Measurements from ENCODE around the gene MCIDAS. TPM values are rescaled to one million over a fixed set of nuclear protein-coding genes. Genes with fewer than 3 reads are reported as not detected.

The MCIDAS gene
- total and polyA plus RNA-seq, 10 of the 15 experiments (the other 5 are each of a cell fraction or from before 2014, with no cell fraction given) = not detected

DNA sequence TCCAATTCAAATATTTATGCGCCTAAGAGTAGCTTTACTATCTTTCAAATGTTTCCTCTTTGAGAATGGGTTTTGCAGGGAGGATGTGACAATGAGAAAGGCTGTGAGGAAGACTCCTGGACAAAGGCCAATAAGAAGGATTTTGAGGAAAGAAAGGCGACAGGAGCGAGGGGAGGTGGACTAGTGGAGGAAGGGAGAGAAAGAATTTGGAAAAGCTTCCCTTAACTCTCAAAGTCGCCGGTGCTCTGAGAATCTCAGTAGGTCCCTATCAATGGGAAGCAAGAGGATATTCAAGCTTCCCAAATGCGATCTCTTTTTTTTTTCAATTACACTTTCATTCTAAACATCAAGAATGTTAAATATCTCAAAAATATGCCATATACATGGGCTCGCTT lies 51.3 kb downstream of the MCIDAS start:
- Histone ChIP-seq H3K27me3 (replicated peaks in 1 of 2; ENCODE audit: control insufficient read depth in 2 of 2, insufficient read depth in 2 of 2, low read length in 1 of 2) (peaks cover 3 to 21% of the 10 kb centered on the region in 2 experiments; a peak in 3 of 4 replicates), H3K4me1 (ENCODE audit: control insufficient read depth, insufficient read depth, low read length) (peaks cover 9% of the 10 kb centered on the region), H3K79me2 (ENCODE audit: control insufficient read depth, insufficient read depth, low read length) (no peaks in the 10 kb centered on the region), H3K9ac (ENCODE audit: control insufficient read depth, insufficient read depth, low read length) (no peak overlapping the region), H3K36me3 (ENCODE audit: control insufficient read depth in 2 of 2, insufficient read depth in 2 of 2, low read length in 1 of 2) (no peaks in the 10 kb centered on the region), H4K20me1 (ENCODE audit: control insufficient read depth, insufficient read depth) (no peaks in the 10 kb centered on the region), H3K4me3 (no peak overlapping the region), H2AFZ (ENCODE audit: control insufficient read depth, low read depth, low read length) (no peak overlapping the region), H3K9me3 (replicated peaks; ENCODE audit: control insufficient read depth, insufficient read depth, low read length) (no peaks in the 10 kb centered on the region; the same call in 2 of the 3 replicates), H3K27ac (ENCODE audit: control insufficient read depth, insufficient read depth) (no peak overlapping the region), H3K4me2 (ENCODE audit: control insufficient read depth, insufficient read depth) (no peak overlapping the region)
- in situ Hi-C loops (cut with MboI) (loop anchor here (10.0 kb wide), 1 partner anchor 1019 kb away; no protein-coding TSS in a partner anchor), intact Hi-C loops (cut with micrococcal nuclease; ENCODE audit: unreplicated experiment) (loop anchor here (10.0 kb wide), 2 partner anchors 729 to 1089 kb away; no protein-coding TSS in a partner anchor)
- TF ChIP-seq RB1 (IDR thresholded peaks at IDR 0.05; ENCODE audit: borderline replicate concordance) (no peak), SREBF2 (IDR thresholded peaks at IDR 0.05; ENCODE audit: low read length) (no peak), NR2C2 (IDR thresholded peaks at IDR 0.05; ENCODE audit: borderline replicate concordance, control insufficient read depth, insufficient read length, low read depth) (no peak), SMAD5 (IDR thresholded peaks at IDR 0.05; ENCODE audit: low read depth) (no peak)
- TF ChIP-seq, protein P1, sequence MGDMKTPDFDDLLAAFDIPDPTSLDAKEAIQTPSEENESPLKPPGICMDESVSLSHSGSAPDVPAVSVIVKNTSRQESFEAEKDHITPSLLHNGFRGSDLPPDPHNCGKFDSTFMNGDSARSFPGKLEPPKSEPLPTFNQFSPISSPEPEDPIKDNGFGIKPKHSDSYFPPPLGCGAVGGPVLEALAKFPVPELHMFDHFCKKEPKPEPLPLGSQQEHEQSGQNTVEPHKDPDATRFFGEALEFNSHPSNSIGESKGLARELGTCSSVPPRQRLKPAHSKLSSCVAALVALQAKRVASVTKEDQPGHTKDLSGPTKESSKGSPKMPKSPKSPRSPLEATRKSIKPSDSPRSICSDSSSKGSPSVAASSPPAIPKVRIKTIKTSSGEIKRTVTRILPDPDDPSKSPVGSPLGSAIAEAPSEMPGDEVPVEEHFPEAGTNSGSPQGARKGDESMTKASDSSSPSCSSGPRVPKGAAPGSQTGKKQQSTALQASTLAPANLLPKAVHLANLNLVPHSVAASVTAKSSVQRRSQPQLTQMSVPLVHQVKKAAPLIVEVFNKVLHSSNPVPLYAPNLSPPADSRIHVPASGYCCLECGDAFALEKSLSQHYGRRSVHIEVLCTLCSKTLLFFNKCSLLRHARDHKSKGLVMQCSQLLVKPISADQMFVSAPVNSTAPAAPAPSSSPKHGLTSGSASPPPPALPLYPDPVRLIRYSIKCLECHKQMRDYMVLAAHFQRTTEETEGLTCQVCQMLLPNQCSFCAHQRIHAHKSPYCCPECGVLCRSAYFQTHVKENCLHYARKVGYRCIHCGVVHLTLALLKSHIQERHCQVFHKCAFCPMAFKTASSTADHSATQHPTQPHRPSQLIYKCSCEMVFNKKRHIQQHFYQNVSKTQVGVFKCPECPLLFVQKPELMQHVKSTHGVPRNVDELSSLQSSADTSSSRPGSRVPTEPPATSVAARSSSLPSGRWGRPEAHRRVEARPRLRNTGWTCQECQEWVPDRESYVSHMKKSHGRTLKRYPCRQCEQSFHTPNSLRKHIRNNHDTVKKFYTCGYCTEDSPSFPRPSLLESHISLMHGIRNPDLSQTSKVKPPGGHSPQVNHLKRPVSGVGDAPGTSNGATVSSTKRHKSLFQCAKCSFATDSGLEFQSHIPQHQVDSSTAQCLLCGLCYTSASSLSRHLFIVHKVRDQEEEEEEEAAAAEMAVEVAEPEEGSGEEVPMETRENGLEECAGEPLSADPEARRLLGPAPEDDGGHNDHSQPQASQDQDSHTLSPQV (IDR thresholded peaks at IDR 0.05) = no peak
- TF ChIP-seq, protein P2, sequence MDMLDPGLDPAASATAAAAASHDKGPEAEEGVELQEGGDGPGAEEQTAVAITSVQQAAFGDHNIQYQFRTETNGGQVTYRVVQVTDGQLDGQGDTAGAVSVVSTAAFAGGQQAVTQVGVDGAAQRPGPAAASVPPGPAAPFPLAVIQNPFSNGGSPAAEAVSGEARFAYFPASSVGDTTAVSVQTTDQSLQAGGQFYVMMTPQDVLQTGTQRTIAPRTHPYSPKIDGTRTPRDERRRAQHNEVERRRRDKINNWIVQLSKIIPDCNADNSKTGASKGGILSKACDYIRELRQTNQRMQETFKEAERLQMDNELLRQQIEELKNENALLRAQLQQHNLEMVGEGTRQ (IDR thresholded peaks at IDR 0.05; ENCODE audit: borderline replicate concordance, low read depth, low read length) = no peak
- TF ChIP-seq, protein P3, sequence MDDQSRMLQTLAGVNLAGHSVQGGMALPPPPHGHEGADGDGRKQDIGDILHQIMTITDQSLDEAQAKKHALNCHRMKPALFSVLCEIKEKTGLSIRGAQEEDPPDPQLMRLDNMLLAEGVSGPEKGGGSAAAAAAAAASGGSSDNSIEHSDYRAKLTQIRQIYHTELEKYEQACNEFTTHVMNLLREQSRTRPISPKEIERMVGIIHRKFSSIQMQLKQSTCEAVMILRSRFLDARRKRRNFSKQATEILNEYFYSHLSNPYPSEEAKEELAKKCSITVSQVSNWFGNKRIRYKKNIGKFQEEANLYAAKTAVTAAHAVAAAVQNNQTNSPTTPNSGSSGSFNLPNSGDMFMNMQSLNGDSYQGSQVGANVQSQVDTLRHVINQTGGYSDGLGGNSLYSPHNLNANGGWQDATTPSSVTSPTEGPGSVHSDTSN (IDR thresholded peaks at IDR 0.05; ENCODE audit: insufficient replicate concordance, low read depth, low read length) = no peak
- ATAC-seq = no peak
- BruUV-seq (replicated peaks) = no TSS peak
- POLR2A ChIA-PET = no interaction called here
- RAD21 ChIA-PET (ENCODE audit: unreplicated experiment) = no interaction called here
- WGBS (ENCODE audit: insufficient coverage, insufficient replicate concordance, low lambda C conversion rate, missing lambda C conversion rate) = 8% methylated on average over 7 of the region's 7 CpGs
- SMC1A ChIA-PET (ENCODE audit: uncharacterized antibody, unreplicated experiment) = interaction anchor here (0.6 kb wide), 1 partner anchor 1517 kb away, joined by 3 read pairs; no protein-coding TSS in a partner anchor
- DNase-seq (ENCODE audit: low read depth, low spot score) = no peak
- CTCF ChIA-PET = interaction anchor here (1.2 kb wide), 1 partner anchor 9 kb away, joined by 4 read pairs; no protein-coding TSS in a partner anchor
- FAIRE-seq = no peak
